ENCODE data around the gene SORCS2.

Gene SORCS2

DNA sequence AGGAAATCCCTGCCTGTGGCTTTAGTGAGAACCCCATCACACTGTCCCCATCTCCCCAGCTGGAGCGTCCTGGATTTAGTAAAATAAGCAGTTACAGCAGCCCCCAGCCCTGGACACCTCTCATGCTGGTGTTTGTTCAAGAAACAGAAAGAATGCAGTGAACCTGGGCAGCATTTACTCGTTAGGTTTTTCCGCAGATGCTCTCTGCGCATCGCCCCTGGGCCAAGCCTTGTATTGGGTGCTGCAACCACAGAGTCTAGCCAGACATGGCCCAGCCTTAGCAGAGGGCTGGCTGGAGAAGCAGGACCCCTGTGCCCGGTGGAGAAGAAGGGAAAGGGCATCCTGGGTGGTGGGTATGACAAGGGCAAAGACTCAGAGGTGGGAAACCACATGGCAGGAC, 378.7 kb downstream of the SORCS2 start:
- H3K9ac ChIP-seq (ENCODE audit: low read length) = no peak overlapping the region
- TF ChIP-seq, protein P1, sequence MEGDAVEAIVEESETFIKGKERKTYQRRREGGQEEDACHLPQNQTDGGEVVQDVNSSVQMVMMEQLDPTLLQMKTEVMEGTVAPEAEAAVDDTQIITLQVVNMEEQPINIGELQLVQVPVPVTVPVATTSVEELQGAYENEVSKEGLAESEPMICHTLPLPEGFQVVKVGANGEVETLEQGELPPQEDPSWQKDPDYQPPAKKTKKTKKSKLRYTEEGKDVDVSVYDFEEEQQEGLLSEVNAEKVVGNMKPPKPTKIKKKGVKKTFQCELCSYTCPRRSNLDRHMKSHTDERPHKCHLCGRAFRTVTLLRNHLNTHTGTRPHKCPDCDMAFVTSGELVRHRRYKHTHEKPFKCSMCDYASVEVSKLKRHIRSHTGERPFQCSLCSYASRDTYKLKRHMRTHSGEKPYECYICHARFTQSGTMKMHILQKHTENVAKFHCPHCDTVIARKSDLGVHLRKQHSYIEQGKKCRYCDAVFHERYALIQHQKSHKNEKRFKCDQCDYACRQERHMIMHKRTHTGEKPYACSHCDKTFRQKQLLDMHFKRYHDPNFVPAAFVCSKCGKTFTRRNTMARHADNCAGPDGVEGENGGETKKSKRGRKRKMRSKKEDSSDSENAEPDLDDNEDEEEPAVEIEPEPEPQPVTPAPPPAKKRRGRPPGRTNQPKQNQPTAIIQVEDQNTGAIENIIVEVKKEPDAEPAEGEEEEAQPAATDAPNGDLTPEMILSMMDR (IDR thresholded peaks at IDR 0.05; ENCODE audit: low read length) = no peak
- no peak for TF ChIP-seq EZH2 (IDR thresholded peaks at IDR 0.05; ENCODE audit: borderline replicate concordance, low read length)
- H3K36me3 ChIP-seq (ENCODE audit: insufficient read depth, low read length) = no peaks in the 10 kb centered on the region
- no peaks in the 10 kb centered on the region for H3K9me3 ChIP-seq (ENCODE audit: low read length)
- no peaks in the 10 kb centered on the region for H4K20me1 ChIP-seq (ENCODE audit: insufficient read depth, low read length)
- no peaks in the 10 kb centered on the region for H3K79me2 ChIP-seq (ENCODE audit: insufficient read depth, low read length)
- H3K9me2 ChIP-seq (ENCODE audit: low read depth, low read length) = no peaks in the 10 kb centered on the region
- no peak overlapping the region for H3K4me3 ChIP-seq (ENCODE audit: low read depth, low read length, poor library complexity, severe bottlenecking)
- no peak overlapping the region for H3K4me2 ChIP-seq (ENCODE audit: low read length)
- no peak overlapping the region for H2AFZ ChIP-seq (ENCODE audit: low read length)
- H3F3A ChIP-seq (ENCODE audit: insufficient read depth, low read length) = no peaks in the 10 kb centered on the region
- no peaks in the 10 kb centered on the region for H3K4me1 ChIP-seq (ENCODE audit: insufficient read depth, low read length, severe bottlenecking)
- no peak overlapping the region for H3K27ac ChIP-seq (ENCODE audit: low read depth, low read length, poor library complexity, severe bottlenecking)
- no peaks in the 10 kb centered on the region for H3K27me3 ChIP-seq (ENCODE audit: insufficient read depth, low read length)

DNA sequence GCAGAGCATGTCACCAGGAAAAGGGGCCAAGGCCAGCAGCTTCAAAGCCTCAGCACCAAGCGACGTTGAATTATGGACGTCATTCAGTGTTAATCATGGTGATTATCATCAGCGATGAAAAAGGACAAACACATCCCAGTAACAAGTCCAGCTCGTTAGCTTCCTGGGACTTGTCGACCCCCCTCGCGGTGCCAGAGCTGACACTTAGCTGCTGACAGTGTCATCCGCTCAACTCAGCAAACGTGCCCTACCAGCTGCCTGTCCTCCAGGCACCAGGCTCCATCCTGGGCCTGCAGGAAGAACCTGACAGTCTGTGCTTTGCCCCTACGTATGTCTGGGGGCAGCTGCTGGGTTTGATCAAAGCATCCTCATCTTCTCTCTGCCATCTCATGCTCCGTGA, 379.4 kb downstream of the SORCS2 start:
- no peaks in the 10 kb centered on the region for H4K20me1 ChIP-seq (ENCODE audit: insufficient read depth, low read length)
- H3K79me2 ChIP-seq (ENCODE audit: insufficient read depth, low read length) = no peaks in the 10 kb centered on the region
- TF ChIP-seq, protein P1 (IDR thresholded peaks at IDR 0.05; ENCODE audit: low read length) = no peak
- no peak for TF ChIP-seq EZH2 (IDR thresholded peaks at IDR 0.05; ENCODE audit: borderline replicate concordance, low read length)
- no peaks in the 10 kb centered on the region for H3K4me1 ChIP-seq (ENCODE audit: insufficient read depth, low read length, severe bottlenecking)
- no peaks in the 10 kb centered on the region for H3K9me3 ChIP-seq (ENCODE audit: low read length)
- H3K36me3 ChIP-seq (ENCODE audit: insufficient read depth, low read length) = no peaks in the 10 kb centered on the region
- H2AFZ ChIP-seq (ENCODE audit: low read length) = no peak overlapping the region
- no peaks in the 10 kb centered on the region for H3K27me3 ChIP-seq (ENCODE audit: insufficient read depth, low read length)
- no peak overlapping the region for H3K27ac ChIP-seq (ENCODE audit: low read depth, low read length, poor library complexity, severe bottlenecking)
- no peaks in the 10 kb centered on the region for H3F3A ChIP-seq (ENCODE audit: insufficient read depth, low read length)
- no peak overlapping the region for H3K4me2 ChIP-seq (ENCODE audit: low read length)
- H3K9ac ChIP-seq (ENCODE audit: low read length) = no peak overlapping the region
- no peak overlapping the region for H3K4me3 ChIP-seq (ENCODE audit: low read depth, low read length, poor library complexity, severe bottlenecking)
- no peaks in the 10 kb centered on the region for H3K9me2 ChIP-seq (ENCODE audit: low read depth, low read length)

DNA sequence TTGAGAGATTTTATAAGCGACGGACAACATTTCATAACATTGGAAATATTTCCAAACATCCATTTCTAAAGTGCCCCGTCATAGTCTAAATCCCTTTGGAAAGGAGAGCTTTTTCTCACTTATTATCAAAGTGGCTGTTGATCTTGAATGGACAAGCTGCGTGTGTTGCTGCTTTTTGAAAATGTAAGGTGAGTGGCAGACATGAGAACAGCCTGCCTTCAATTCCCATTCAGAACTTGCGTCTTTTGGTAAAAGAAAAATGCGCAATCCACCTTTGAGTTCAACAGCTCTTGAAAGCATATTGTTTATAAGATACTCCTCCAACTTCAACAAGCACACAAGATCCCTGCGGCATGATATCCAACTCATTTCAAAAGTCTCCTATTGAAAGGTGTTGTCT, 380.6 kb downstream of the SORCS2 start:
- Histone ChIP-seq H3K9me3 (ENCODE audit: low read length) (no peaks in the 10 kb centered on the region), H3K9me2 (ENCODE audit: low read depth, low read length) (no peaks in the 10 kb centered on the region)
- TF ChIP-seq, protein P1 (IDR thresholded peaks at IDR 0.05; ENCODE audit: low read length) = no peak
- TF ChIP-seq EZH2 (IDR thresholded peaks at IDR 0.05; ENCODE audit: borderline replicate concordance, low read length) = no peak

More for the DNA sequence above, 380.6 kb downstream of the SORCS2 start:
- no peak overlapping the region for H3K9ac ChIP-seq (ENCODE audit: low read length)
- H3K36me3 ChIP-seq (ENCODE audit: insufficient read depth, low read length) = no peaks in the 10 kb centered on the region
- no peak overlapping the region for H3K4me3 ChIP-seq (ENCODE audit: low read depth, low read length, poor library complexity, severe bottlenecking)
- no peaks in the 10 kb centered on the region for H4K20me1 ChIP-seq (ENCODE audit: insufficient read depth, low read length)
- H3F3A ChIP-seq (ENCODE audit: insufficient read depth, low read length) = no peaks in the 10 kb centered on the region
- H3K4me1 ChIP-seq (ENCODE audit: insufficient read depth, low read length, severe bottlenecking) = no peaks in the 10 kb centered on the region
- no peak overlapping the region for H2AFZ ChIP-seq (ENCODE audit: low read length)
- no peaks in the 10 kb centered on the region for H3K27me3 ChIP-seq (ENCODE audit: insufficient read depth, low read length)
- no peak overlapping the region for H3K4me2 ChIP-seq (ENCODE audit: low read length)
- no peak overlapping the region for H3K27ac ChIP-seq (ENCODE audit: low read depth, low read length, poor library complexity, severe bottlenecking)
- H3K79me2 ChIP-seq (ENCODE audit: insufficient read depth, low read length) = no peaks in the 10 kb centered on the region

All from OCI-LY1 (cell line).